HCT116 (cell line): Measurements from ENCODE around the gene APOL4.

Experiments used
- EGR1 ChIP-seq: IDR thresholded peaks from 2 replicates; pipeline ENCODE4 v1.6.1; 2012; ENCODE audit warnings: low read depth
- EZH2 ChIP-seq: fragments of 200-600 bp; sonication (generic); IDR thresholded peaks from 2 replicates; pipeline ENCODE4 v1.6.1; 2017; ENCODE audit warnings: antibody characterized with exemption, mixed run types
- EZH2phosphoT487 ChIP-seq: fragments of 200-600 bp; IDR thresholded peaks from 2 replicates; pipeline ENCODE4 v1.6.1; 2018; ENCODE audit warnings: antibody characterized with exemption, borderline replicate concordance
- POLR2A ChIP-seq: IDR thresholded peaks from 2 replicates; pipeline ENCODE4 v1.7.0; 2011; ENCODE audit warnings: borderline replicate concordance; ENCODE audit not compliant: insufficient read depth, insufficient read length; ENCODE audit errors: extremely low read depth
- POLR2AphosphoS5 ChIP-seq: IDR thresholded peaks from 2 replicates; pipeline ENCODE4 v1.6.1; 2011; ENCODE audit warnings: mild to moderate bottlenecking, low read depth, low read length, moderate library complexity
- RAD21 ChIP-seq: IDR thresholded peaks from 2 replicates; pipeline ENCODE4 v1.6.1; 2012; ENCODE audit warnings: low read depth, mild to moderate bottlenecking
- SIN3A ChIP-seq: IDR thresholded peaks from 2 replicates; pipeline ENCODE4 v1.6.1; 2012; ENCODE audit warnings: low read depth
- YY1 ChIP-seq: IDR thresholded peaks from 2 replicates; pipeline ENCODE4 v1.6.1; 2011; ENCODE audit warnings: low read length, low read depth, moderate library complexity, mild to moderate bottlenecking; ENCODE audit not compliant: insufficient replicate concordance; ENCODE audit errors: extremely low read depth
- ZFX ChIP-seq: fragments of 450-650 bp; IDR thresholded peaks from 2 replicates; pipeline ENCODE4 v1.6.1; 2017
- TF ChIP-seq, protein P1 (sequence below), 3 experiments: fragments of 200-600 bp in 1 of 3; sonication (generic) in 1 of 3; IDR thresholded peaks in 2 of 3; conservative IDR thresholded peaks in 1 of 3; 2 replicates each; pipeline ENCODE4 v1.5.1; 2012 to 2017; ENCODE audit warnings: low read depth in 2 of 3, low read length in 2 of 3, antibody characterized with exemption in 1 of 3, borderline replicate concordance in 1 of 3, control low read depth in 1 of 3, mild to moderate bottlenecking in 1 of 3, mixed read lengths in 1 of 3, mixed run types in 1 of 3, moderate library complexity in 1 of 3; ENCODE audit not compliant: insufficient read depth in 1 of 3
- TF ChIP-seq, protein P2 (sequence below): IDR thresholded peaks from 2 replicates; pipeline ENCODE4 v1.6.1; 2012
- TF ChIP-seq, protein P3 (sequence below): IDR thresholded peaks from 2 replicates; pipeline ENCODE4 v1.6.1; 2012; ENCODE audit warnings: low read depth
- TF ChIP-seq, protein P4 (sequence below): IDR thresholded peaks from 2 replicates; pipeline ENCODE4 v1.6.1; 2011; ENCODE audit warnings: mild to moderate bottlenecking, low read length, moderate library complexity; ENCODE audit not compliant: insufficient replicate concordance; ENCODE audit errors: extremely low read depth
- TF ChIP-seq, protein P5 (sequence below): IDR thresholded peaks from 2 replicates; pipeline ENCODE4 v1.6.1; 2012

DNA sequence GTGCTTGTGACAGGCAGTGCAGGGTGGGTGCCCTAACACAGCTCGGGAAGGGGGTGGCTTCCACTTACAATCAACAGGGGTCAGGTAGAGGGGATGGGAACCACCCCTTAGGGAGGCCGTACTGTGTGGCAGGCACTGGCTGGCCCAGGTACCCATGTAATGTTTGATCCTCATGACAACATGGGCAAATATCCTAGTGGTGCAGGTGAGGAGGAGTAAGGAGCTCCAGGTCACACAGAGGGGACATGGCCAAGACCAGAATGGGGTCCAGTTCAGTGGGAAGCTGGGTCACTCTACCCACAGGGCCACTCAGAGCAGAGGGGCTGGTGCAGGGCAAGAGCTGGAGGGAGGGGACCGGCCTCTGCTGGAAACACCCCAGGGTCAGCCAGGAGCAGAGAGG lies 3.1 kb downstream of the APOL4 start:
- TF ChIP-seq POLR2AphosphoS5: no peak
- no peak for TF ChIP-seq EZH2
- TF ChIP-seq, protein P1, sequence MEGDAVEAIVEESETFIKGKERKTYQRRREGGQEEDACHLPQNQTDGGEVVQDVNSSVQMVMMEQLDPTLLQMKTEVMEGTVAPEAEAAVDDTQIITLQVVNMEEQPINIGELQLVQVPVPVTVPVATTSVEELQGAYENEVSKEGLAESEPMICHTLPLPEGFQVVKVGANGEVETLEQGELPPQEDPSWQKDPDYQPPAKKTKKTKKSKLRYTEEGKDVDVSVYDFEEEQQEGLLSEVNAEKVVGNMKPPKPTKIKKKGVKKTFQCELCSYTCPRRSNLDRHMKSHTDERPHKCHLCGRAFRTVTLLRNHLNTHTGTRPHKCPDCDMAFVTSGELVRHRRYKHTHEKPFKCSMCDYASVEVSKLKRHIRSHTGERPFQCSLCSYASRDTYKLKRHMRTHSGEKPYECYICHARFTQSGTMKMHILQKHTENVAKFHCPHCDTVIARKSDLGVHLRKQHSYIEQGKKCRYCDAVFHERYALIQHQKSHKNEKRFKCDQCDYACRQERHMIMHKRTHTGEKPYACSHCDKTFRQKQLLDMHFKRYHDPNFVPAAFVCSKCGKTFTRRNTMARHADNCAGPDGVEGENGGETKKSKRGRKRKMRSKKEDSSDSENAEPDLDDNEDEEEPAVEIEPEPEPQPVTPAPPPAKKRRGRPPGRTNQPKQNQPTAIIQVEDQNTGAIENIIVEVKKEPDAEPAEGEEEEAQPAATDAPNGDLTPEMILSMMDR (IDR thresholded peaks at IDR 0.05 in 2 of 3, conservative IDR thresholded peaks at IDR 0.05 in 1 of 3; ENCODE audit: borderline replicate concordance in 1 of 3, insufficient read depth in 1 of 3, low read depth in 2 of 3, low read length in 2 of 3): no peak
- TF ChIP-seq EGR1: no peak
- TF ChIP-seq ZFX: no peak
- no peak for TF ChIP-seq POLR2A
- TF ChIP-seq YY1: no peak
- TF ChIP-seq, protein P2, sequence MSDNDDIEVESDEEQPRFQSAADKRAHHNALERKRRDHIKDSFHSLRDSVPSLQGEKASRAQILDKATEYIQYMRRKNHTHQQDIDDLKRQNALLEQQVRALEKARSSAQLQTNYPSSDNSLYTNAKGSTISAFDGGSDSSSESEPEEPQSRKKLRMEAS: no peak
- TF ChIP-seq, protein P3, sequence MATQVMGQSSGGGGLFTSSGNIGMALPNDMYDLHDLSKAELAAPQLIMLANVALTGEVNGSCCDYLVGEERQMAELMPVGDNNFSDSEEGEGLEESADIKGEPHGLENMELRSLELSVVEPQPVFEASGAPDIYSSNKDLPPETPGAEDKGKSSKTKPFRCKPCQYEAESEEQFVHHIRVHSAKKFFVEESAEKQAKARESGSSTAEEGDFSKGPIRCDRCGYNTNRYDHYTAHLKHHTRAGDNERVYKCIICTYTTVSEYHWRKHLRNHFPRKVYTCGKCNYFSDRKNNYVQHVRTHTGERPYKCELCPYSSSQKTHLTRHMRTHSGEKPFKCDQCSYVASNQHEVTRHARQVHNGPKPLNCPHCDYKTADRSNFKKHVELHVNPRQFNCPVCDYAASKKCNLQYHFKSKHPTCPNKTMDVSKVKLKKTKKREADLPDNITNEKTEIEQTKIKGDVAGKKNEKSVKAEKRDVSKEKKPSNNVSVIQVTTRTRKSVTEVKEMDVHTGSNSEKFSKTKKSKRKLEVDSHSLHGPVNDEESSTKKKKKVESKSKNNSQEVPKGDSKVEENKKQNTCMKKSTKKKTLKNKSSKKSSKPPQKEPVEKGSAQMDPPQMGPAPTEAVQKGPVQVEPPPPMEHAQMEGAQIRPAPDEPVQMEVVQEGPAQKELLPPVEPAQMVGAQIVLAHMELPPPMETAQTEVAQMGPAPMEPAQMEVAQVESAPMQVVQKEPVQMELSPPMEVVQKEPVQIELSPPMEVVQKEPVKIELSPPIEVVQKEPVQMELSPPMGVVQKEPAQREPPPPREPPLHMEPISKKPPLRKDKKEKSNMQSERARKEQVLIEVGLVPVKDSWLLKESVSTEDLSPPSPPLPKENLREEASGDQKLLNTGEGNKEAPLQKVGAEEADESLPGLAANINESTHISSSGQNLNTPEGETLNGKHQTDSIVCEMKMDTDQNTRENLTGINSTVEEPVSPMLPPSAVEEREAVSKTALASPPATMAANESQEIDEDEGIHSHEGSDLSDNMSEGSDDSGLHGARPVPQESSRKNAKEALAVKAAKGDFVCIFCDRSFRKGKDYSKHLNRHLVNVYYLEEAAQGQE: no peak
- TF ChIP-seq, protein P4, sequence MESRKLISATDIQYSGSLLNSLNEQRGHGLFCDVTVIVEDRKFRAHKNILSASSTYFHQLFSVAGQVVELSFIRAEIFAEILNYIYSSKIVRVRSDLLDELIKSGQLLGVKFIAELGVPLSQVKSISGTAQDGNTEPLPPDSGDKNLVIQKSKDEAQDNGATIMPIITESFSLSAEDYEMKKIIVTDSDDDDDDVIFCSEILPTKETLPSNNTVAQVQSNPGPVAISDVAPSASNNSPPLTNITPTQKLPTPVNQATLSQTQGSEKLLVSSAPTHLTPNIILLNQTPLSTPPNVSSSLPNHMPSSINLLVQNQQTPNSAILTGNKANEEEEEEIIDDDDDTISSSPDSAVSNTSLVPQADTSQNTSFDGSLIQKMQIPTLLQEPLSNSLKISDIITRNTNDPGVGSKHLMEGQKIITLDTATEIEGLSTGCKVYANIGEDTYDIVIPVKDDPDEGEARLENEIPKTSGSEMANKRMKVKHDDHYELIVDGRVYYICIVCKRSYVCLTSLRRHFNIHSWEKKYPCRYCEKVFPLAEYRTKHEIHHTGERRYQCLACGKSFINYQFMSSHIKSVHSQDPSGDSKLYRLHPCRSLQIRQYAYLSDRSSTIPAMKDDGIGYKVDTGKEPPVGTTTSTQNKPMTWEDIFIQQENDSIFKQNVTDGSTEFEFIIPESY: no peak
- no peak for TF ChIP-seq EZH2phosphoT487
- TF ChIP-seq RAD21: no peak
- TF ChIP-seq, protein P5, sequence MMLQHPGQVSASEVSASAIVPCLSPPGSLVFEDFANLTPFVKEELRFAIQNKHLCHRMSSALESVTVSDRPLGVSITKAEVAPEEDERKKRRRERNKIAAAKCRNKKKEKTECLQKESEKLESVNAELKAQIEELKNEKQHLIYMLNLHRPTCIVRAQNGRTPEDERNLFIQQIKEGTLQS: no peak
- TF ChIP-seq SIN3A: no peak
